Tibial nerve (tissue), 4 donors: ENCODE data around the gene SEC63.
"Not testable (repeated sequence)": the region's sequence is repeated elsewhere in the genome, so short reads cannot be mapped to it uniquely, and the experiment has no call there.

Experiments
- CTCF ChIP-seq, 5 experiments: fragments of 200-600 bp in 3 of 5; fragments of 450-650 bp in 2 of 5; sonication (generic) in 3 of 5; IDR thresholded peaks; one replicate each; pipeline ENCODE4 v1.5.1; 2016 to 2019; ENCODE audit warnings: antibody characterized with exemption in 5 of 5, mild to moderate bottlenecking in 3 of 5, moderate library complexity in 2 of 5
- EP300 ChIP-seq, 2 donors: sonication (generic); formaldehyde crosslinking; IDR thresholded peaks; one replicate each; pipeline ENCODE4 v1.6.1; 2017; ENCODE audit warnings: antibody characterized with exemption in 2 of 2, mild to moderate bottlenecking in 1 of 2
- POLR2A ChIP-seq, 2 donors: fragments of 450-650 bp; IDR thresholded peaks; one replicate each; pipeline ENCODE4 v1.6.1; 2017; ENCODE audit warnings: antibody characterized with exemption in 2 of 2, mild to moderate bottlenecking in 2 of 2, moderate library complexity in 2 of 2

GRCh38 chr6:107916961-107917360 is 41.0 kb downstream of the SEC63 start:
- not testable (repeated sequence) for TF ChIP-seq CTCF, POLR2A, EP300 (IDR thresholded peaks at IDR 0.05)
